ENCODE results near the gene PQBP1.

PQBP1 gene

GRCh38 chrX:48893556-48894348 is 4.0 kb upstream of the PQBP1 start:
- DNase-seq (ENCODE audit: low read depth), result no peak
- in situ Hi-C loops (cut with HindIII; ENCODE audit: low sequenced_read_pairs), result no loop called here
- no peak for TF ChIP-seq CTCF (IDR thresholded peaks at IDR 0.05; ENCODE audit: low read depth, low read length, missing control alignments)
- no peak overlapping the region for H3K4me3 ChIP-seq (ENCODE audit: low read depth, low read length)

- DNase-seq (ENCODE audit: low read depth), result no peak
- no peak overlapping the region for H3K4me3 ChIP-seq (ENCODE audit: low read depth, low read length)
- in situ Hi-C loops (cut with HindIII; ENCODE audit: low sequenced_read_pairs), result no loop called here
- TF ChIP-seq CTCF (IDR thresholded peaks at IDR 0.05; ENCODE audit: low read depth, low read length, missing control alignments), result no peak
Observed at GRCh38 chrX:48894891-48895290, 2.8 kb upstream of the PQBP1 start.

GRCh38 chrX:48896611-48897011 is 1.1 kb upstream of the PQBP1 start:
- H3K4me3 ChIP-seq (ENCODE audit: low read depth, low read length), result peak overlapping the region; percentile 77
- in situ Hi-C loops (cut with HindIII; ENCODE audit: low sequenced_read_pairs), result no loop called here
- no peak for TF ChIP-seq CTCF (IDR thresholded peaks at IDR 0.05; ENCODE audit: low read depth, low read length, missing control alignments)
- DNase-seq (ENCODE audit: low read depth), result no peak

- H3K4me3 ChIP-seq (ENCODE audit: low read depth, low read length), result peak overlapping the region; percentile 77
- DNase-seq (ENCODE audit: low read depth), result no peak
- TF ChIP-seq CTCF (IDR thresholded peaks at IDR 0.05; ENCODE audit: low read depth, low read length, missing control alignments), result no peak
- in situ Hi-C loops (cut with HindIII; ENCODE audit: low sequenced_read_pairs), result no loop called here
Observed at GRCh38 chrX:48897157-48897624, 539 bp upstream of the PQBP1 start.

- no peak overlapping the region for H3K4me3 ChIP-seq (ENCODE audit: low read depth, low read length)
- no peak for DNase-seq (ENCODE audit: low read depth)
- in situ Hi-C loops (cut with HindIII; ENCODE audit: low sequenced_read_pairs), result no loop called here
- TF ChIP-seq CTCF (IDR thresholded peaks at IDR 0.05; ENCODE audit: low read depth, low read length, missing control alignments), result no peak
Observed at GRCh38 chrX:48899078-48899410, 1.3 kb downstream of the PQBP1 start.

- TF ChIP-seq CTCF (IDR thresholded peaks at IDR 0.05; ENCODE audit: low read depth, low read length, missing control alignments), result no peak
- H3K4me3 ChIP-seq (ENCODE audit: low read depth, low read length), result no peak overlapping the region
- in situ Hi-C loops (cut with HindIII; ENCODE audit: low sequenced_read_pairs), result no loop called here
- DNase-seq (ENCODE audit: low read depth), result no peak
Observed at GRCh38 chrX:48901069-48901468, 3.3 kb downstream of the PQBP1 start.

All from astrocyte of the cerebellum (primary cell).